Cardiac fibroblast (primary cell): ENCODE measurements around the gene BTBD9.

Source experiments
- DNase-seq, 2 donors: peaks; one replicate each; pipeline versions ENCODE4 v3.0.0 to v3.0.0-alpha.2; 2010; ENCODE audit warnings: low read depth in 2 of 2
- H3K4me3 ChIP-seq, 2 donors: replicated peaks in 1 of 2; 1 replicate in 1 of 2; 2 replicates in 1 of 2; pipeline ENCODE4 v1.5.1; 2011; ENCODE audit warnings: low read depth in 2 of 2, low read length in 2 of 2, mild to moderate bottlenecking in 2 of 2, moderate library complexity in 1 of 2
- CTCF ChIP-seq: IDR thresholded peaks from one replicate; pipeline ENCODE4 v1.5.1; 2011; ENCODE audit warnings: low read depth, mild to moderate bottlenecking, low read length, inconsistent platforms

Gene BTBD9

GRCh38 chr6:38215225-38215624 lies 424.5 kb downstream of the BTBD9 start:
- no peak overlapping the region for H3K4me3 ChIP-seq
- TF ChIP-seq CTCF = no peak
- no peak for DNase-seq

GRCh38 chr6:38214159-38214558 lies 425.6 kb downstream of the BTBD9 start:
- no peak for DNase-seq
- H3K4me3 ChIP-seq = no peak overlapping the region
- TF ChIP-seq CTCF = no peak

- no peak for TF ChIP-seq CTCF
- peak; percentile 16 to 25 for DNase-seq
- no peak overlapping the region for H3K4me3 ChIP-seq
Measured at GRCh38 chr6:38213251-38213658, 426.5 kb downstream of the BTBD9 start.

GRCh38 chr6:38212579-38212978 lies 427.1 kb downstream of the BTBD9 start:
- no peak overlapping the region for H3K4me3 ChIP-seq
- peak; percentile 8 to 24 for DNase-seq
- TF ChIP-seq CTCF = no peak

- no peak for DNase-seq
- no peak overlapping the region for H3K4me3 ChIP-seq
- TF ChIP-seq CTCF = no peak
Measured at GRCh38 chr6:38212116-38212515, 427.6 kb downstream of the BTBD9 start.

- H3K4me3 ChIP-seq = no peak overlapping the region
- TF ChIP-seq CTCF = no peak
- peak in 1 of 2 donors; percentile 8 for DNase-seq
Measured at GRCh38 chr6:38209371-38210260, 430.1 kb downstream of the BTBD9 start.
